RWPE2 (cell line): ENCODE results near the gene IAH1.
A peak's percentile ranks its signal among the peaks of the same experiment; 100 is the strongest.

ENCODE experiments used
- ATAC-seq: fragments of 200-7000 bp; cut with Tn5 transposase; 3 replicates; pipeline ENCODE4 v1.9.1; 2021; ENCODE audit warnings: low read depth
- DNase-seq: peaks from one replicate; pipeline ENCODE4 v3.0.0-alpha.2; 2020; ENCODE audit warnings: low spot score
- H3K27ac ChIP-seq: fragments of 450-650 bp; 2 replicates; pipeline ENCODE4 v1.5.1; 2017; ENCODE audit warnings: mild to moderate bottlenecking; ENCODE audit not compliant: poor library complexity, severe bottlenecking
- H3K27me3 ChIP-seq: fragments of 250-450 bp; sonication (Bioruptor Pico); 2 replicates; pipeline ENCODE4 v1.5.1; 2021; ENCODE audit warnings: mild to moderate bottlenecking, moderate library complexity; ENCODE audit not compliant: insufficient read depth, poor library complexity, severe bottlenecking
- H3K36me3 ChIP-seq: fragments of 250-450 bp; sonication (Bioruptor Pico); 2 replicates; pipeline ENCODE4 v1.5.1; 2020; ENCODE audit warnings: low read depth, mild to moderate bottlenecking, moderate library complexity
- H3K4me1 ChIP-seq: fragments of 250-450 bp; sonication (Bioruptor Pico); 2 replicates; pipeline ENCODE4 v1.5.1; 2021; ENCODE audit warnings: mild to moderate bottlenecking, moderate library complexity; ENCODE audit not compliant: insufficient read depth, poor library complexity, severe bottlenecking
- H3K4me3 ChIP-seq: fragments of 250-450 bp; sonication (Bioruptor Pico); 2 replicates; pipeline ENCODE4 v1.5.1; 2021; ENCODE audit warnings: mild to moderate bottlenecking, moderate library complexity; ENCODE audit not compliant: severe bottlenecking
- H3K9me3 ChIP-seq: fragments of 250-450 bp; sonication (Bioruptor Pico); 2 replicates; pipeline ENCODE4 v1.5.1; 2021; ENCODE audit warnings: mild to moderate bottlenecking, moderate library complexity; ENCODE audit not compliant: severe bottlenecking
- CTCF ChIP-seq: fragments of 450-650 bp; IDR thresholded peaks from one replicate; pipeline ENCODE4 v1.5.1; 2017; ENCODE audit warnings: mild to moderate bottlenecking, moderate library complexity; ENCODE audit not compliant: poor library complexity, severe bottlenecking

IAH1 gene

GRCh38 chr2:9472511-9472910 is 1.8 kb upstream of the IAH1 start:
- DNase-seq (no peak), ATAC-seq (no peak)
- Histone ChIP-seq H3K27me3 (no peaks in the 10 kb centered on the region), H3K4me3 (no peak overlapping the region), H3K9me3 (no peaks in the 10 kb centered on the region), H3K36me3 (peaks cover 37% of the 10 kb centered on the region), H3K27ac (no peak overlapping the region), H3K4me1 (peaks cover 3% of the 10 kb centered on the region)
- TF ChIP-seq CTCF = no peak

- ATAC-seq = peak; percentile 38
- H3K27me3 ChIP-seq = no peaks in the 10 kb centered on the region
- peak overlapping the region; percentile 67 for H3K27ac ChIP-seq
- no peak for DNase-seq
- H3K9me3 ChIP-seq = no peaks in the 10 kb centered on the region
- H3K4me3 ChIP-seq = peak overlapping the region; percentile 61
- peaks cover 37% of the 10 kb centered on the region for H3K36me3 ChIP-seq
- TF ChIP-seq CTCF = peak; percentile 28
- peaks cover 3% of the 10 kb centered on the region for H3K4me1 ChIP-seq
Measured at GRCh38 chr2:9473308-9473984, 905 bp upstream of the IAH1 start.

DNA sequence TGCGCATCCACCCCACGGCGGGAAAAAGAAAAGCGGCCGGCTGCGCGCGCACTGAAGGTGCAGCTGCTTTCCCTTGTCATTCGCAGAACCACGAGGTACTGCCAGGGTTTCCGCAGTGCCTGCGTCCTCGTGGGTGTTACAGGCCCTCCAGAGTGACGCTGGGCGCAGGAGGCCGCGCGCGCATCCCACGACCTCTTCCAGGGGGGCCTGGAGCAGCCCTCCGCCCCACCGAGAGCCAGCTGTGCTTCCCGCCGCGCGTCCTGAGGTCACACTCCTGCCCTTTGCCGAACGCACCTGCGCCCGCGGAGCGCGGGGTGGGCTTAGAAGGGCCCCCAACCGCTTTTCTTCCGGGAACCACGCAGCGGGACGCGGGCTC is 378 bp upstream of the IAH1 start:
- Histone ChIP-seq H3K27me3 (no peaks in the 10 kb centered on the region), H3K4me1 (peaks cover 3% of the 10 kb centered on the region), H3K4me3 (peak overlapping the region; percentile 61), H3K9me3 (no peaks in the 10 kb centered on the region), H3K27ac (peak overlapping the region; percentile 67), H3K36me3 (peaks cover 39% of the 10 kb centered on the region)
- DNase-seq (no peak), ATAC-seq (0 out of 3 replicates have a peak, but pooled peaks have one; percentile 4)
- no peak for TF ChIP-seq CTCF

DNA sequence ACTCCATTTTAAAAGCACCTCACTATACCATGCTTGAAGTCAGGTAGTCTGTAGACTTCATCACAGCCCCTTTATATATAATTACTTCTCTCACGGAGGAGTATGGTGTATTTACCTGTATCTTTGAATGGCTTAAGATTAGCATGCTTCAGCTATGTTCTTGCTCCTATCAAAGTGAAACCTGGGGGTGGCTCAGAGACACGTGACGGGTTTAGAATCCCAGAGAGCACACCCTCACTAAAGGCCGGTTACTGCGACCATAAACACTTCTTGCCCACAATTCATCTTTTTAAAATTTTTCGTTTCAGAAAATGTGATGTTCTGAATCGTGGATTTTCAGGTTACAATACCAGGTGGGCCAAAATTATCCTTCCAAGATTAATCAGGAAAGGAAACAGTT is 3.6 kb downstream of the IAH1 start:
- peaks cover 3% of the 10 kb centered on the region for H3K4me1 ChIP-seq
- H3K4me3 ChIP-seq = no peak overlapping the region
- H3K27ac ChIP-seq = no peak overlapping the region
- DNase-seq = no peak
- no peak for ATAC-seq
- TF ChIP-seq CTCF = no peak
- H3K9me3 ChIP-seq = no peaks in the 10 kb centered on the region
- no peaks in the 10 kb centered on the region for H3K27me3 ChIP-seq
- H3K36me3 ChIP-seq = peaks cover 68% of the 10 kb centered on the region

GRCh38 chr2:9478526-9478925 is 4.2 kb downstream of the IAH1 start:
- no peaks in the 10 kb centered on the region for H3K9me3 ChIP-seq
- ATAC-seq (no peak), DNase-seq (no peak)
- H3K27ac ChIP-seq = no peak overlapping the region
- TF ChIP-seq CTCF = no peak
- no peaks in the 10 kb centered on the region for H3K27me3 ChIP-seq
- H3K4me3 ChIP-seq = no peak overlapping the region
- H3K36me3 ChIP-seq = peaks cover 74% of the 10 kb centered on the region
- H3K4me1 ChIP-seq = peaks cover 3% of the 10 kb centered on the region
